ENCODE measurements around the gene IFT172.

IFT172 gene

GRCh38 chr2:27494944-27495554, 5.5 kb upstream of the IFT172 start, which contains the start of gene FNDC4:
TSS of gene FNDC4 (minus strand) at chr2:27495200. CDS start at chr2:27494679, 521 bp downstream.
- in situ Hi-C loops (cut with MboI; ENCODE audit: low pct_unique_long_range_greater_than_20kb, low sequenced_read_pairs): no loop called here

GRCh38 chr2:27494284-27494943, 4.9 kb upstream of the IFT172 start:
- no peak for DNase-seq
- in situ Hi-C loops (cut with MboI; ENCODE audit: low pct_unique_long_range_greater_than_20kb, low sequenced_read_pairs): no loop called here

More at GRCh38 chr2:27494944-27495554, 5.5 kb upstream of the IFT172 start, which contains the start of gene FNDC4:
- DNase-seq: no peak

- in situ Hi-C loops (cut with MboI; ENCODE audit: low pct_unique_long_range_greater_than_20kb, low sequenced_read_pairs): no loop called here
- no peak for DNase-seq
These were observed 4.4 kb upstream of the IFT172 start for GRCh38 chr2:27493948-27494283.

- no peak for DNase-seq
- in situ Hi-C loops (cut with MboI; ENCODE audit: low pct_unique_long_range_greater_than_20kb, low sequenced_read_pairs): no loop called here
These were observed 3.0 kb upstream of the IFT172 start for GRCh38 chr2:27492557-27492956.

- in situ Hi-C loops (cut with MboI; ENCODE audit: low pct_unique_long_range_greater_than_20kb, low sequenced_read_pairs): no loop called here
- no peak for DNase-seq
These were observed 435 bp downstream of the IFT172 start for GRCh38 chr2:27489118-27489497.

- in situ Hi-C loops (cut with MboI; ENCODE audit: low pct_unique_long_range_greater_than_20kb, low sequenced_read_pairs): no loop called here
- DNase-seq: no peak
These were observed 4.0 kb downstream of the IFT172 start for GRCh38 chr2:27485496-27485895.

GRCh38 chr2:27471961-27472360, 17.6 kb downstream of the IFT172 start:
- DNase-seq: no peak
- in situ Hi-C loops (cut with MboI; ENCODE audit: low pct_unique_long_range_greater_than_20kb, low sequenced_read_pairs): no loop called here

GRCh38 chr2:27464443-27464842, 25.1 kb downstream of the IFT172 start:
- in situ Hi-C loops (cut with MboI; ENCODE audit: low pct_unique_long_range_greater_than_20kb, low sequenced_read_pairs): no loop called here
- no peak for DNase-seq

- in situ Hi-C loops (cut with MboI; ENCODE audit: low pct_unique_long_range_greater_than_20kb, low sequenced_read_pairs): no loop called here
- DNase-seq: no peak
These were observed 28.4 kb downstream of the IFT172 start for GRCh38 chr2:27461118-27461517.

- in situ Hi-C loops (cut with MboI; ENCODE audit: low pct_unique_long_range_greater_than_20kb, low sequenced_read_pairs): no loop called here
- no peak for DNase-seq
These were observed 35.6 kb downstream of the IFT172 start for GRCh38 chr2:27453968-27454367.

GRCh38 chr2:27451095-27451494, 38.4 kb downstream of the IFT172 start:
- no peak for DNase-seq
- in situ Hi-C loops (cut with MboI; ENCODE audit: low pct_unique_long_range_greater_than_20kb, low sequenced_read_pairs): no loop called here

- in situ Hi-C loops (cut with MboI; ENCODE audit: low pct_unique_long_range_greater_than_20kb, low sequenced_read_pairs): no loop called here
- DNase-seq: no peak
These were observed 41.2 kb downstream of the IFT172 start for GRCh38 chr2:27448381-27448780.

GRCh38 chr2:27446057-27446456, 43.5 kb downstream of the IFT172 start:
- in situ Hi-C loops (cut with MboI; ENCODE audit: low pct_unique_long_range_greater_than_20kb, low sequenced_read_pairs): no loop called here
- DNase-seq: no peak

- DNase-seq: no peak
- in situ Hi-C loops (cut with MboI; ENCODE audit: low pct_unique_long_range_greater_than_20kb, low sequenced_read_pairs): no loop called here
These were observed 43.9 kb downstream of the IFT172 start for GRCh38 chr2:27445615-27446014.

- in situ Hi-C loops (cut with MboI; ENCODE audit: low pct_unique_long_range_greater_than_20kb, low sequenced_read_pairs): no loop called here
These were observed 44.4 kb downstream of the IFT172 start for GRCh38 chr2:27445155-27445554.

GRCh38 chr2:27442920-27443282, 46.6 kb downstream of the IFT172 start:
- DNase-seq: no peak
- in situ Hi-C loops (cut with MboI; ENCODE audit: low pct_unique_long_range_greater_than_20kb, low sequenced_read_pairs): no loop called here

More at GRCh38 chr2:27445155-27445554, 44.4 kb downstream of the IFT172 start:
- DNase-seq: no peak

GRCh38 chr2:27441958-27442919, 47.3 kb downstream of the IFT172 start, which contains the start of gene KRTCAP3:
TSS of gene KRTCAP3 (plus strand) at chr2:27442381. CDS start at chr2:27442413, 32 bp downstream.
- DNase-seq: no peak
- in situ Hi-C loops (cut with MboI; ENCODE audit: low pct_unique_long_range_greater_than_20kb, low sequenced_read_pairs): no loop called here

GRCh38 chr2:27441226-27441926, 48.2 kb downstream of the IFT172 start:
- in situ Hi-C loops (cut with MboI; ENCODE audit: low pct_unique_long_range_greater_than_20kb, low sequenced_read_pairs): no loop called here
- DNase-seq: no peak

GRCh38 chr2:27435628-27436027, 53.9 kb downstream of the IFT172 start:
- DNase-seq: no peak
- in situ Hi-C loops (cut with MboI; ENCODE audit: low pct_unique_long_range_greater_than_20kb, low sequenced_read_pairs): no loop called here

Measured in KBM-7 (cell line).